ENCODE data around the gene CHRDL2. TPM values are rescaled to one million over a fixed set of nuclear protein-coding genes. Genes with fewer than 3 reads are reported as not detected.

CHRDL2 gene
- total and polyA plus RNA-seq, 2 of the 13 experiments (the other 11 are each of a cell fraction or from before 2014, with no cell fraction given): 0.04 TPM; not detected in 1

- Histone ChIP-seq H2AFZ (ENCODE audit: low read length) (no peak overlapping the region), H3K9ac (ENCODE audit: insufficient read depth, low read depth, low read length) (no peak overlapping the region), H3K27me3 (ENCODE audit: control insufficient read depth in 1 of 2, insufficient read depth in 2 of 2, low read length in 2 of 2) (peaks cover 0 to 1% of the 10 kb centered on the region in 2 experiments; a peak in 2 of 5 replicates), H3K79me2 (ENCODE audit: insufficient read depth, low read length) (no peaks in the 10 kb centered on the region), H3K4me3 (replicated peaks in 1 of 3; ENCODE audit: insufficient read depth in 1 of 3, low read depth in 2 of 3, low read length in 3 of 3) (no peak overlapping the region), H3K4me2 (ENCODE audit: low read depth, low read length) (no peak overlapping the region), H3K4me1 (ENCODE audit: insufficient read depth, low read length) (no peaks in the 10 kb centered on the region), H3K36me3 (replicated peaks in 1 of 2; ENCODE audit: control insufficient read depth in 1 of 2, insufficient read depth in 2 of 2, low read length in 2 of 2) (no peaks in the 10 kb centered on the region), H4K20me1 (ENCODE audit: insufficient read depth, low read length) (no peaks in the 10 kb centered on the region), H3K27ac (ENCODE audit: extremely low read length, insufficient read depth, low read length) (no peak overlapping the region), H3K9me3 (ENCODE audit: low read length) (no peaks in the 10 kb centered on the region)
- BruUV-seq (replicated peaks): no TSS peak
- intact Hi-C loops (cut with micrococcal nuclease; ENCODE audit: unreplicated experiment) (no loop called here), in situ Hi-C loops (cut with HindIII; ENCODE audit: extremely low pct_ligation_motif_present, low pct_unique_long_range_greater_than_20kb) (no loop called here)
- WGBS (ENCODE audit: low lambda C conversion rate): 36% methylated on average over 9 of the region's 9 CpGs
- POLR2A ChIA-PET: interaction anchor here (1.1 kb wide), 1 partner anchor 9 kb away, joined by 3 read pairs; no protein-coding TSS in a partner anchor
- no peak for ATAC-seq
- TF ChIP-seq MED1 (CRISPR knock-in tag; IDR thresholded peaks at IDR 0.05) (no peak), ZXDC (CRISPR knock-in tag; IDR thresholded peaks at IDR 0.05) (no peak), TAF1 (CRISPR knock-in tag; IDR thresholded peaks at IDR 0.05) (no peak), ZNF331 (CRISPR knock-in tag; IDR thresholded peaks at IDR 0.05) (no peak), MED13 (CRISPR knock-in tag; IDR thresholded peaks at IDR 0.05) (no peak), NCOA1 (CRISPR knock-in tag; IDR thresholded peaks at IDR 0.05) (no peak), TBP (CRISPR knock-in tag; IDR thresholded peaks at IDR 0.05) (no peak), ZNF276 (CRISPR knock-in tag; IDR thresholded peaks at IDR 0.05; ENCODE audit: low read depth) (no peak), ZNF879 (CRISPR knock-in tag; IDR thresholded peaks at IDR 0.05) (no peak), PAXIP1 (CRISPR knock-in tag; conservative IDR thresholded peaks at IDR 0.05) (no peak)
- FAIRE-seq: no peak
- no peak for DNase-seq (ENCODE audit: low spot score)
- CTCF ChIA-PET (ENCODE audit: low intra/inter-chr PET ratio, low total read pairs): no interaction called here
Measured at GRCh38 chr11:74680035-74680671, 51.1 kb downstream of the CHRDL2 start.
